Esophagus squamous epithelium (tissue), 5 donors: ENCODE measurements around the gene CTNNA3. TPM values are rescaled to one million over a fixed set of nuclear protein-coding genes. Genes with fewer than 3 reads are reported as not detected.

Source experiments
- DNase-seq: peaks from one replicate; lab custom pipeline; 2025; lab: John Stamatoyannopoulos, UW
- H3K27ac ChIP-seq, 4 donors: fragments of 200-600 bp; sonication (generic); one replicate each; pipeline ENCODE4 v1.5.1; 2016 to 2019; ENCODE audit warnings: mild to moderate bottlenecking in 1 of 4
- H3K27me3 ChIP-seq, 4 donors: fragments of 200-600 bp; sonication (generic); 1 replicate in 3 of 4; 2 replicates in 1 of 4; pipeline versions ENCODE4 v1.5.1 to v1.6.0; 2017 to 2021; ENCODE audit warnings: antibody characterized with exemption in 1 of 4
- H3K36me3 ChIP-seq, 3 donors: fragments of 200-600 bp; sonication (generic); one replicate each; pipeline ENCODE4 v1.5.1; 2016 to 2019
- H3K4me1 ChIP-seq, 3 donors: fragments of 200-600 bp; sonication (generic); one replicate each; pipeline ENCODE4 v1.5.1; 2017 to 2019
- H3K4me3 ChIP-seq, 4 donors: fragments of 200-600 bp; sonication (generic); 1 replicate in 3 of 4; 2 replicates in 1 of 4; pipeline ENCODE4 v1.5.1; 2016 to 2019; ENCODE audit warnings: mild to moderate bottlenecking in 2 of 4, moderate library complexity in 1 of 4
- H3K9me3 ChIP-seq, 3 donors: fragments of 200-600 bp; sonication (generic); one replicate each; pipeline ENCODE4 v1.5.1; 2016 to 2019
- CTCF ChIP-seq, 6 experiments: fragments of 450-650 bp in 4 of 6; fragments of 200-600 bp in 2 of 6; sonication (generic) in 2 of 6; IDR thresholded peaks; one replicate each; pipeline ENCODE4 v1.5.1; 2016 to 2019; ENCODE audit warnings: antibody characterized with exemption in 6 of 6, mild to moderate bottlenecking in 4 of 6, moderate library complexity in 4 of 6
- POLR2A ChIP-seq, 4 donors: fragments of 450-650 bp; IDR thresholded peaks; one replicate each; pipeline ENCODE4 v1.6.1; 2017; ENCODE audit warnings: antibody characterized with exemption in 4 of 4, mild to moderate bottlenecking in 4 of 4, moderate library complexity in 3 of 4
- WGBS, 2 donors: methylation state at CpG; one replicate each; pipeline ENCODE4 v1.1.5; 2018; 5-methylcytosine and 5-hydroxymethylcytosine counted together
- intact Hi-C: fragments of 100-400 bp; cut with DNase I; formaldehyde crosslinking; loops from one replicate; pipeline ENCODE4 v1.15.0; 2022
- total RNA-seq, 4 donors: library from RNA; depleted of rRNA; stranded (reverse); fragments of >200 nt; gene quantifications; one replicate each; pipeline ENCODE4 v1.1.0, GENCODE V29; 2016
- donor health status: DM: yes; HTN: yes; CAD: no.

The CTNNA3 gene
- total RNA-seq, 4 donors from 2014 or later, result 0.29 to 1.9 (median 0.61) TPM; not detected in 1

- Histone ChIP-seq H3K4me1 (no peaks in the 10 kb centered on the region), H3K9me3 (no peaks in the 10 kb centered on the region), H3K36me3 (no peaks in the 10 kb centered on the region), H3K4me3 (no peak overlapping the region), H3K27ac (no peak overlapping the region), H3K27me3 (no peaks in the 10 kb centered on the region)
- DNase-seq, result no peak
- TF ChIP-seq POLR2A (IDR thresholded peaks at IDR 0.05) (no peak), CTCF (IDR thresholded peaks at IDR 0.05) (no peak)
- intact Hi-C loops, result no loop called here
These were observed 25.6 kb downstream of the CTNNA3 start for GRCh38 chr10:67670401-67670800.

GRCh38 chr10:67669978-67670377 is 26.0 kb downstream of the CTNNA3 start:
- Histone ChIP-seq H3K4me3 (no peak overlapping the region), H3K4me1 (no peaks in the 10 kb centered on the region), H3K27ac (no peak overlapping the region), H3K27me3 (no peaks in the 10 kb centered on the region), H3K36me3 (no peaks in the 10 kb centered on the region), H3K9me3 (no peaks in the 10 kb centered on the region)
- WGBS, 2 donors, result 19 to 20% methylated on average over 1 of the region's 1 CpG
- TF ChIP-seq CTCF (IDR thresholded peaks at IDR 0.05) (no peak), POLR2A (IDR thresholded peaks at IDR 0.05) (no peak)
- intact Hi-C loops, result no loop called here
- DNase-seq, result no peak

GRCh38 chr10:67668448-67668847 is 27.5 kb downstream of the CTNNA3 start:
- no peak overlapping the region for H3K27ac ChIP-seq
- no peaks in the 10 kb centered on the region for H3K4me1 ChIP-seq
- WGBS, 2 donors, result 68 to 75% methylated on average over 3 of the region's 3 CpGs
- TF ChIP-seq CTCF (IDR thresholded peaks at IDR 0.05), result no peak
- TF ChIP-seq POLR2A (IDR thresholded peaks at IDR 0.05), result no peak
- no peaks in the 10 kb centered on the region for H3K36me3 ChIP-seq
- no peaks in the 10 kb centered on the region for H3K27me3 ChIP-seq
- intact Hi-C loops, result no loop called here
- DNase-seq, result no peak
- H3K9me3 ChIP-seq, result no peaks in the 10 kb centered on the region
- no peak overlapping the region for H3K4me3 ChIP-seq

GRCh38 chr10:67667035-67667425 is 29.0 kb downstream of the CTNNA3 start:
- Histone ChIP-seq H3K36me3 (no peaks in the 10 kb centered on the region), H3K4me1 (no peaks in the 10 kb centered on the region), H3K9me3 (no peaks in the 10 kb centered on the region), H3K4me3 (no peak overlapping the region), H3K27ac (no peak overlapping the region), H3K27me3 (no peaks in the 10 kb centered on the region)
- 82 to 85% methylated on average over 1 of the region's 1 CpG for WGBS, 2 donors
- no peak for DNase-seq
- TF ChIP-seq POLR2A (IDR thresholded peaks at IDR 0.05), result no peak
- no peak for TF ChIP-seq CTCF (IDR thresholded peaks at IDR 0.05)
- intact Hi-C loops, result no loop called here

- 81 to 91% methylated on average over 1 of the region's 1 CpG for WGBS, 2 donors
- DNase-seq, result no peak
- intact Hi-C loops, result no loop called here
- H3K27me3 ChIP-seq, result no peaks in the 10 kb centered on the region
- H3K36me3 ChIP-seq, result no peaks in the 10 kb centered on the region
- no peaks in the 10 kb centered on the region for H3K9me3 ChIP-seq
- no peak overlapping the region for H3K4me3 ChIP-seq
- H3K27ac ChIP-seq, result no peak overlapping the region
- peak in 4 of 6 experiments; percentile 35 to 42 (median 38) for TF ChIP-seq CTCF (IDR thresholded peaks at IDR 0.05)
- TF ChIP-seq POLR2A (IDR thresholded peaks at IDR 0.05), result no peak
- no peaks in the 10 kb centered on the region for H3K4me1 ChIP-seq
These were observed 29.5 kb downstream of the CTNNA3 start for GRCh38 chr10:67666416-67667034.
